Measurements from ENCODE around the gene CHAD.

The CHAD gene

DNA sequence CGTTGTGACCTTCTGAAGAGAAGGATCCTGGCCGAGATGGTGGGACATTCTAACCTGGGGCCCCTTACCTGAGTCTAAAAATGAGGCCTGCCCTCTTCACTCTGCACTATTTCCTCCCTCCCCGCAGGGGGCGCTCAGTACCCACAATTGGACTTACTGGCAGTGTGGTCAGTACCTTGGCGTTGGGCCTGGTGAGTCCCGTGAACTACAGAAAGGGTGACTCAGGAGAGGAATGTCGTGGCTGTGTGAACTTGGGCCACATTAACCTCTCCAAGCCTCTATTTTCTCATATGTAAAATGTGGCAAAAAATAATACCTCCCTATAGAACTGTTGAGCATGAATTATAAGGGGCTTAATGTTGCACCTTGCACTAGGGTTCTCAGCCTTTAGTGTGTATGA, 13.8 kb upstream of the CHAD start:
- peak overlapping the region; percentile 66 for H3K27ac ChIP-seq
- no peak overlapping the region for H3K4me3 ChIP-seq (ENCODE audit: low read depth, low read length)
- in situ Hi-C loops (cut with HindIII; ENCODE audit: low pct_ligation_motif_present, low sequenced_read_pairs), result no loop called here
- TF ChIP-seq, protein P1, sequence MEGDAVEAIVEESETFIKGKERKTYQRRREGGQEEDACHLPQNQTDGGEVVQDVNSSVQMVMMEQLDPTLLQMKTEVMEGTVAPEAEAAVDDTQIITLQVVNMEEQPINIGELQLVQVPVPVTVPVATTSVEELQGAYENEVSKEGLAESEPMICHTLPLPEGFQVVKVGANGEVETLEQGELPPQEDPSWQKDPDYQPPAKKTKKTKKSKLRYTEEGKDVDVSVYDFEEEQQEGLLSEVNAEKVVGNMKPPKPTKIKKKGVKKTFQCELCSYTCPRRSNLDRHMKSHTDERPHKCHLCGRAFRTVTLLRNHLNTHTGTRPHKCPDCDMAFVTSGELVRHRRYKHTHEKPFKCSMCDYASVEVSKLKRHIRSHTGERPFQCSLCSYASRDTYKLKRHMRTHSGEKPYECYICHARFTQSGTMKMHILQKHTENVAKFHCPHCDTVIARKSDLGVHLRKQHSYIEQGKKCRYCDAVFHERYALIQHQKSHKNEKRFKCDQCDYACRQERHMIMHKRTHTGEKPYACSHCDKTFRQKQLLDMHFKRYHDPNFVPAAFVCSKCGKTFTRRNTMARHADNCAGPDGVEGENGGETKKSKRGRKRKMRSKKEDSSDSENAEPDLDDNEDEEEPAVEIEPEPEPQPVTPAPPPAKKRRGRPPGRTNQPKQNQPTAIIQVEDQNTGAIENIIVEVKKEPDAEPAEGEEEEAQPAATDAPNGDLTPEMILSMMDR (IDR thresholded peaks at IDR 0.05; ENCODE audit: low read depth, low read length, missing control alignments), result peak; percentile 93
- DNase-seq, result peak; percentile 95
- peaks cover 20% of the 10 kb centered on the region for H3K36me3 ChIP-seq (replicated peaks)
- H3K27me3 ChIP-seq (replicated peaks), result no peaks in the 10 kb centered on the region

DNA sequence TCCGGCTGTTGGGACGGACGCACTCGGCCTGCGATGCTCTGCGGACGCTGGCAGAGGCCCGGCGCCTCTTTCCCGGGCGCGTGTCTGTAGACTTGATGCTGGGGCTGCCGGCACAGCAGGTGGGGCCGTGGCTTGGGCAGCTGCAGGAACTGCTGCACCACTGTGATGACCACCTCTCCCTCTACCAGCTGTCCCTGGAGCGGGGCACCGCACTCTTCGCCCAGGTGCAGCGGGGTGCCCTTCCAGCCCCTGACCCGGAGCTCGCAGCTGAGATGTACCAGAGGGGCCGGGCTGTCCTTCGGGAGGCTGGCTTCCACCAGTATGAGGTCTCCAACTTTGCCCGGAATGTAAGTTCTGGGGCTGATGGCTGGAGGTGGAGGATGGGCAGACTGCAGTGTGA, 13.4 kb upstream of the CHAD start:
- Histone ChIP-seq H3K27ac (no peak overlapping the region), H3K4me3 (ENCODE audit: low read depth, low read length) (no peak overlapping the region), H3K27me3 (replicated peaks) (no peaks in the 10 kb centered on the region), H3K36me3 (replicated peaks) (peaks cover 20% of the 10 kb centered on the region)
- in situ Hi-C loops (cut with HindIII; ENCODE audit: low pct_ligation_motif_present, low sequenced_read_pairs), result no loop called here
- TF ChIP-seq, protein P1 (IDR thresholded peaks at IDR 0.05; ENCODE audit: low read depth, low read length, missing control alignments), result no peak
- DNase-seq, result no peak

DNA sequence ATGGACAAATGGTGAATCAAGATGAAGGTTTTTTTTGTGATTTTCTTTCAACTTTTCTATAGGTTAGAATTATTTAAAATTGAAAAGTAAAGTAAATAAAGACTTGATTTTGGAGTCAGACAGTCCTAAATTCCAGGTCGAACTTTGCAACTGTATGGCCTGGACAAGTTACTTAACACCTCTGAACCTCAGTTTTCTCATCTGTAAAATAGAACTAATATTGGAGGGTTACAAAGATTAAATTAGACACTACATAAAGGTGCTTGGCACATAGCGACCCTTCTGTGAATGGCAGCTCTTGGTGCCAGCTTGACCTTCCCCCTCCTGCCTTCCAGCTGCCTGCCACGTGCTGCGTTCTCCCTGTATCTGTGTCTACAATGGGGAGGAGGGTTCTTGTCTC, 13.0 kb upstream of the CHAD start:
- Histone ChIP-seq H3K27me3 (replicated peaks) (no peaks in the 10 kb centered on the region), H3K27ac (no peak overlapping the region), H3K36me3 (replicated peaks) (peaks cover 20% of the 10 kb centered on the region), H3K4me3 (ENCODE audit: low read depth, low read length) (no peak overlapping the region)
- TF ChIP-seq, protein P1 (IDR thresholded peaks at IDR 0.05; ENCODE audit: low read depth, low read length, missing control alignments), result no peak
- in situ Hi-C loops (cut with HindIII; ENCODE audit: low pct_ligation_motif_present, low sequenced_read_pairs), result no loop called here
- no peak for DNase-seq

DNA sequence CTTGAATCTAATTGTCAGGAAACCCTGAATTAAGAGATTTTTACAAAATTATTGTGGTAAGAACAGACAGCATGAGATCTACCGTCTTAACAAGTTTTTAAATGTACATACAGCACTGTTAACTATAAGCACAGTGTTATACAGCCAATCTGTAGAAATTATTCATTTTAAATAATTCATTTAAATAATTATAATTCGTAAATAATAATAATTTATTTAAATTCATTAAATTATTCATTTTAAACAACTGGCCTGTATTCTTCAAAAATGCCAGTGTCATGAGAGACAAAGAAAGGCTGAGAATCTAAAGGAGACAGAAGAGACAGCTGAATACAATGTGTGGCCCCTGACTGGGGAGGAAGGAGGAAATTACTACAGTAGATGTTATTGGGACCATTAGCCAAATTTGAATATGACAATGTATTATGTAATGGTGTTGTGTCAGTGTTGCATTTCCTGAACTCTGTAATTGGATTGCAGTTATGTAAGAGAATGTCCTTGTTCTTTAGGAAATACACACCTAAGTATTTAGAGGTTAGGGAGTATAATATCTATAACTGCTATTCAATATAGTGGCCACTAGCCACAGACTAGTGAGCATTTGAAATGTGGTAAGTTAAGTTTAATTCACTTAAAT, 12.3 kb upstream of the CHAD start:
- DNase-seq, result no peak
- peaks cover 3% of the 10 kb centered on the region for H3K27me3 ChIP-seq (replicated peaks)
- in situ Hi-C loops (cut with HindIII; ENCODE audit: low pct_ligation_motif_present, low sequenced_read_pairs), result no loop called here
- H3K27ac ChIP-seq, result no peak overlapping the region
- peaks cover 20% of the 10 kb centered on the region for H3K36me3 ChIP-seq (replicated peaks)
- no peak overlapping the region for H3K4me3 ChIP-seq (ENCODE audit: low read depth, low read length)
- TF ChIP-seq, protein P1 (IDR thresholded peaks at IDR 0.05; ENCODE audit: low read depth, low read length, missing control alignments), result no peak

DNA sequence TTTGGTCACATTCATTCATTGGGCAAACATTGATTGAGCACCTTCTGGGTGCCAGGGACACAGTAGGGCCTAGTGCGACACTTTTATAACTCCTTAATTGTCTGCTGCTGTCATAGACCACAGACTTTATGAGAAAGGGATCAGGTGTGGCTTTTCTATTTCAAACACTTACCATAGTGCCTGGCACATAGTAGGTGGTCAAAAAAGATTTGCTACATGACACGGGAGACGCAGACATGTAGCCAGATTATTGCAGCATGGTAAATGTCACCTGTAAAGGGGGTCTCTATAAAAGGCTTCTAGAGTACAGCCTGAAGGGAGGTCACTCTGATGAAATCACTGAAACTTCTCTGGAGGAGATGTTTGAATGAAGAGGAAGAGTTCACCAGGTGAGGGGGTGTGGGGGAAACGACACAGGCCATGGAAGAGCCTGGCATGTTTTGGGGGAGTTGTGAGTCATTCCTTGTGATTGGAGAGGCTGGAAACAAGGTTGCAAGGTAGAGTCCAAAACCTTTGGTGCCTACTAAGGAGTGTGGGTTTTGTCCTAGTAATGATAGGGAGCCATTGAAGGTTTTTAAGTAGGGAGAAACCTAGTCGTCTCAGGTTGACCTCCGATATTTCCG, 11.6 kb upstream of the CHAD start:
- Histone ChIP-seq H3K36me3 (replicated peaks) (peaks cover 20% of the 10 kb centered on the region), H3K27ac (no peak overlapping the region), H3K4me3 (ENCODE audit: low read depth, low read length) (no peak overlapping the region), H3K27me3 (replicated peaks) (peaks cover 3% of the 10 kb centered on the region)
- DNase-seq, result no peak
- in situ Hi-C loops (cut with HindIII; ENCODE audit: low pct_ligation_motif_present, low sequenced_read_pairs), result no loop called here
- TF ChIP-seq, protein P1 (IDR thresholded peaks at IDR 0.05; ENCODE audit: low read depth, low read length, missing control alignments), result no peak
